NCI-H2081 (cell line): ENCODE measurements around the gene ANKRD63.
A peak's percentile ranks its signal among the peaks of the same experiment; 100 is the strongest.

Experiments
- DNase-seq, 2 experiments: peaks; one replicate each; lab custom pipeline; 2025; lab: John Stamatoyannopoulos, UW

Gene ANKRD63

DNA sequence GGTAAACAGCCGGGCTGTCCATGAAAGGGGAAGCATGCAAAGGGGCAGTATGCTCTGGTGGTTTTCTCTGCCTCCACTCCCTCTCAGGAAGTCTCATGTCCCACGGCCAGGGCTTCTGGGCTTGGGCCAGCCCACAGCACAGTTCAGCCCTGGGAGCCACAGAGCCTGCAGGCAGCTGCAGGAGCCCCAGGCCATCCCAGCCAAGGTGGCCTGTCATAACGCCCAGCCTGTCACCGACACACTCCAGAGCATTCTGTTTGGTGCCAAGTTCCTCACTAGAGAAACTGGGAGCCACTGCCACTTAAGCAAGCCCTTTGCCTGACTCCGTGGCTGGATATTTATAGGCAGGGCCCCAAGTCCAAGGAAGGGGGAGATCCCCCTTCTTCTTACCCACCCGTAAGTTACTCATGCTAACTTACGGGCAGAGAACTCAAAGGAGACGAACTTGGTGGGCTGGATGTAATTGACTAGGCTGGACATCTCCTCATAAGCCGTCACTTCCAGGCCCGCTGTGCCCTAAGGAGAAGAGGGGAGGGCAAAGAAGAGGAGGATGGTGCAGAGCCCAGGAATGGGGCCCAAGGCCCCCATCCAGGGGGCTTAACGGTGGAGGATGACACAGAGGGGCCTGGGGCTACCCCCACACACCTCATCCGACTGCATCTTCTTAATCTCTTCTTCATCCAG lies 13.2 kb upstream of the ANKRD63 start:
- DNase-seq = no peak

DNA sequence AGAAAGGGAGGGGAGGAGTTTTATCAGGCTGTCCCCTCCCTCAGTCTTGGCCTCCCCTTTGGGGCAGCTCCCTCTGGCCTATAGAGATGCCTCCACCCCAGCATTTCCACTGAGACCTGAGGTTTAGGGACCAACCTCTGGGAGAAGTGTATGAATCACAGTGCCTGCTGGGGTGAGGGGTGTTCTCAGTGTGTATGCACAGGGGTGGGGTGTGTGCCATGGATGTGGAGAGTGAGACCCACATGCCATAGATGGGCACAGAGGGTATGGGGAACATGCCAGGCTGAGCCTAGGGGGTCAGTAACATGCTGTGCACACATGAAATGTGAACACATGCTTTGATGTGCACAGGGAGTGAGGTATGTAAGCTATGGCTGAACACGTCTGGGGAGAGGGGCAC lies 12.4 kb upstream of the ANKRD63 start:
- no peak for DNase-seq

DNA sequence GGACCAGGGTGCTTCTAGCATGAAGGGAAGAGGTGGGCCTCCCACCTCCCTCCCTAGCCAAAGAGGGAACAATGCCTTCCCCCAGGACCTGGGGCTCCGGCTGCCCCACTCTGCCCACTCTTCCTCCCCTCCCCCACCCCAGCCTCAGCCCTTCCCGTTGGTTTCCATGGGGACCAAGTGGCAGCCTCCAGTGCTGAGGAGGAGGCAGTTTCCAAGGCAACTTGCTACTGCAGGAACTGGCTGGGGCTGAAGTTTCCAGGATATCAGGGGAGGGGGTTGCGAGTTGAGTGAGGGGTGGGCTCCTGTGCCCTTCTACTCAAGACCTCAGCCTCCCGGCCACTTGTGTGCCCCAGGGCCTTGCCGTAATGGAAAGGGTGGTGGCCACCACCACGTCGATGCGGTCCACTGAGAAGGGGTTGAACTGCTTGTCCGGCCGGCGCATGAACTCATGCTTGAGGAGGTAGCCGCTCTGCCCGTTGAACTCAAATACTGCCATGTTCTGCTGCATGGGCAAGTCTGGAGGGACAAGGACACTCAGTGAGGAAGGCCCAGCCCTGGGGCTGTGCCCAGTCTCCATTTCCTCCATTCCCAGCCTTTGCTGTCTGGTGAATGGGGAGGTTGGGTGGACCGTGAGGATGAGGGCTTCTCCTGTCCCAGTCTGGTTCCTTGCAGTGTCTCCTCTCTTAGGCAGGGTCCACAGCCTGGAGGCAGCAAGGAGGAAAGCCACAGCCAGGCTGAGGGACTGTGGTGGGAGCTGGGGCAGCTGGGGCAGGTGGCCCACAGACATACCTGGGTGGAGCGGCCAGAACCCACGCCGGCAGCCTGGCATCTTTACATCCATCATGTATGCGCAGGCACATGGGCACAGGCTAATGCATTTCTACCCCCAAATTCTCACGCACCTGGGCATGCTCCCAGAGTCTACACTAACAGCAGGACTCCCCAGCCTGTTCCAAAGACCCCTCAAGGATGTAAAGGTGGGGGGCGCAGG lies 11.3 kb upstream of the ANKRD63 start:
- no peak for DNase-seq

DNA sequence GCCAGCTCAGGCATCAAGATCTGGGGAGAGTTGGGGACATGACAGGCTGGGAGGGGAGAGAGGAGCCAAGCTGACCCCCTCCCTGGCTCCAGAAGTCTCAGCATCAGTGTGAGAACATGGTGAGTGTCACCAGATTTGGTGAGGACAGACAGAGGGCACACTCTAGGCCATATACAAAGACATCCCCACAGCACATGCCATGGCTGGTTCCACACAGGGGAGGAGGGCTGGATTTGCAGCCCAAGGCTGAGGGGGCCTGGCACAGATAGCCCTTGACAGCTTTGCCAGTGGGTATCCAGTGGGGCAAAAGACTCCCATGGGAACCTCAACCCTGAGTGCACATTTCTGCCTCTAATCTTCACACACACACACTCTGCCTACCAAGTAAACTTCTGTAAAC lies 10.1 kb upstream of the ANKRD63 start:
- DNase-seq = no peak

DNA sequence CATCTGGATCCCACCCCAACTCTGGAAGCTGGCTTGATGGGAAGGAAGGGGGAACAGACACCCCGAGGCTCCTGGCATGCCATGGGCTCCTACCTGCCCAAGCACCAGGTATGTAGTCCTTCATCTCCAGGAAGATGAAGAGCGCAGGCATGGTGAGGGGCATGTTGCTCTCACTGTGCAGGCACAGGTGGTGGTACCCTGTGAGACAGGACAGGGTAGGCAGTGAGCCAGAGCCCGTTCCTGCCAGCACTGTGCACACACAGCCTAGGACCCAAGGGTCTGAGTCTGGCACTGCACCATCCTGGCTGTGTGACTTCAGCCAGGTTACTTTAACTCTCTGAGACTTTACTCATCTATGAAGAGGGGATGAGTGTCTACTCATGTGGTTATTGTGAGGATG lies 9.4 kb upstream of the ANKRD63 start:
- no peak for DNase-seq

DNA sequence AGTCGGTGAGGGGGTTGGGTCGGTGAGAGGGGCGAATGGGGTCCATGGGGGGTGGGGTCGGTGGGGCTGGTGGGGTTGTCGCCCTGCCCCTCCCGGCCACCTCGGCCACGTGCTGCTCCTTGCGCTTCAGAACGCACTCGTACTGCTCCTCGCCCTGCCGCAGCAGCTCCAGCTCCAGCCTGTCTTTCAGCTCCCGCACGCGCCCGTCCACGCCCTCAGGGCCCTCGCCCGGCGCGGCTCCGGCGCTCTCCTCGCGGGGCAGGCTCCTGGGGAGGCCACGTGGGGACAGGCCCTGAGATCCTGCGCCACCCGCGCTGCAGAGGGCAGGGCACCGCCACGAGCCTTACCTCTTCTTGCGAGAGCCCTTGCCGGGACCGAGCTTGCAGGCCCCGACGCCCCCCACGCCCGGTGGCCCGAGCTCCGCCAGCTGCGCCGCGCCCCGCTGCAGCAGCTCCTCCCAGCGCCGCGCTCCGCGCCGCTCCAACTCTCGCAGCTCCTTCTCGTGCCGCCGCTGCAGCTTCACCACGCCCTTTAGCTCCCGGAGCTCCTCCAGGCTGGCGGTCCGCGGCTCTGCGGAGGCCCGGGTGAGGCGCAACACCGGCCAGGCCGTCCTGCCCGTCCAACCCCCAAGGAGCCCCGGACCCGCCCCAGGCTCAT lies 8.2 kb upstream of the ANKRD63 start:
- DNase-seq = no peak

DNA sequence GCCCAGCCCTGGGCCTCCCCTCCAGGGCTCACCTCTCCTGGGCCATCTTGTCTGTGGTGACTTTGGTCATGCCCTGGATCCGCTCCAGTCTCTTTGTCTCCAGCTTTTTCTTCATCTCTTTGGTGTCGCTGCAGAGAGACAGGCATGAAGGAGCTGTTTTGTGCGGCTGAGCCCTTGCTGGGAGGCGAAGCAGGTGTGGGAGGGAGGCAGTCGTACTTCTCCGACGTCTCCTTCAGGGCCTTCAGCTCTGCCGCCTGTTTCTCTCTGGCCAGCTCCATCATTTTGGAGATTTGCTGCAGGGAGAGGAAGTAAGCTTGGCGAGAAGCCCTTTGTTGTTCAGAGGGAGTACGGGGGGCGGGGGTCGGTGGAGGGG lies 7.7 kb upstream of the ANKRD63 start:
- DNase-seq = no peak

DNA sequence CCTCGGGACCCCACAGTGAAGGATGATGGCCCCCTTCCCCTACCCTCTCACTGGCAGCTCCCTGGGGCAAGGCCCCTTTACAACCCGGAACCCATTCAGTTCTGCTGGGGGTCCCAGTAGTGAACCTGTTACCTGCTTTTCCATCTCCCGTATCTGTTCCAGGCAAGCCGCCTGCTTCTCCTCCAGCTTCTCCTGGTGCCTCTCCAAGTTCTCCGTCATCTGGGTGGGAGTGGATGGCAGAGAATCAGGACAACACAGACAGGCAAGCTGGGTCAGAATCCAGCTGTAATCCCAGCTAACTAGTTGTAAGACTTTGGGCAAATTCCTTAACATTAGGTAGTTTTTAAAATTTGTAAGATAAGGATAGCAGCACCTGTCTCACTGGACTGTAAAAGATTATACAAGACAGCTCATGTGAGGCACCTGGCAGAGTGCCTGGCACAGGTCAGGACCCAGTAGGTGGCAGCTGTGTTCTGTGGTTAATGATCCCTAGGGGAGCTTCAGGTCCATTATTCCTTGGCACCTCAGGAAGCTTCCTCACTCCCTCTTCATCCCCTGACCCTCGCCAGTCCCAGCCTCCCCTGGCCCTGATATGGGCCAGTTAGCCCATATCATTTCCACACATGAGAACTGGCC lies 6.4 kb upstream of the ANKRD63 start:
- DNase-seq = peak in 1 of 2 experiments; percentile 50

DNA sequence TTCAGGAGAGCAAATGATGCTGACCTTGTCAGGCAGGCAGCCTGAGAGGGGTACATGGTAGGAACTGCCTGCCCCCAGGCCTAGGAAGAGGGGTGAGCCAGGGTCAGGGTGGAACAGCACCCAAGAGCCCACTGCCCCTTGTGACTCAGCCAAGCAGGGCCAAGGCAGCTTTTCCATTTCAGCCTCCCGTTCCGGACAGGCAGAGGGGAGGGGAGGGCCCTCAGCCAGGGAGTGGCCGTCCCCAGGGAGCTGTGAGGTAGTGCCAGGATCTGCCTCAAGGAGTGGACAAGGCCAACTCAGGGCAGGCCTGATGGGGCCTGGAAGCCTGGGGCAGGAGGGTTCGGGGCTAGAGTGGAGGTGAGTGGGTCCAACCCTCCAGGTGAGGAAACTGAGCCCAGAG lies 5.1 kb upstream of the ANKRD63 start:
- DNase-seq = no peak

DNA sequence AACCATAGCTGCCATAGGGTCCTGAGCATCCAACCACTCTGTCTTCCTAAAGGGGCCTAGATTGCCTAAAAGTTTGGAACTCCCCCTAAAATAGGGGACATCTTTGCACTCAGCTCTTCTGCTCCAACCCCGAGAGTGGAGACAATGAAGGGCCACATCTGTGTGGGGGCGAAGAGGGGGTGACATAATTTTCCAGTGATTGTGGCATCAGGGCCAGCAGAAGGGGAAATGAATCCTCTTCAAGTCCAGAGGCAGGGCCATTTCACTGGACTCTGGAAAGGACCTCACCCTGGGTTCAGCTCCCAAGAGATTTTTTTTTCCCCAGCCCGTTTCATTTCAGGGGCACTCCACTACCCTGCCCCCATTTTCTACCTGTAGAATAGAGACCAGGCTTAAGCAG lies 4.6 kb upstream of the ANKRD63 start:
- no peak for DNase-seq

DNA sequence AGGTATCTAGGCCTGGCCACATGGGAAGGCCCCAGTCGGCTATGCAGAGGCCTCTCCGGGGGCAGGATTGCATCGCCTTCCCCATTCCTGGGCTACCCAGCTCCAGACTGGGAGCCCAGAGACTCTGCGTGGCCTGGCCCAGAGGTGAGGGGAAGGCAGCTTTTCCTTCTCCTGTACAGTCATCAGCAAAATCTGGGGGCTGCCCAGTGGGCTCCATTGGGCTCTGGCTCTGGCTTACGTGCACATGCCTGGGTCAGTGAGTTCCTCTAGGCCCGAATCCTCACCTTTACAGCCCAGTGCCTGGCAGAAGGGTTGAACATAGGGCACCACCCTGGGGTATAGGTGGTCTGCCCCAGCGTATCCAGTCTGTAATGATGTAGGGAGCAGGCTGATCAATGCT lies 3.9 kb upstream of the ANKRD63 start:
- no peak for DNase-seq

DNA sequence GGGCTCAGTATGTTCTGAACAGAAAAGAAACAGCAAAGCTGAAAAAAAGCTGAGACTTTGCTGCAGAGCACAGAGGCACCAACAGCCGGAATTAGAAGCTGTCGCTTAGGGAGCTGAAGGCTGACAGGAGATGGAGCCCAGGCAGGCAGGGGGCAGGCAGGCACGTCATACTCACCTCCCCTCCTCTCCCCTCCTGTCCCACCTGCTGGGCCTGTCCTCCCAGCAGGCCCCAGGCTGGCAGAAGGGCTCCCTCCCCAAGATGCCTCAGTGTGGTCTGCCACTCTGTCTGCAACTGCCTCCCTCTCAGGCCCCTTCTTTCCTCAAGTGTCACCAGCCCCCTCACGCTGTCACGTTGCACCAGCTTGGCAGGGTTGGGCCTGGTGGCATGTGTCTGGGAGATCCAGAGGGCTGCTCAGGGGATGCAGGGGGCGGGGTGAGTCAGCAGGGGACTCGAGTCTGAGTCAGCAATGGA lies 3.2 kb upstream of the ANKRD63 start:
- no peak for DNase-seq

DNA sequence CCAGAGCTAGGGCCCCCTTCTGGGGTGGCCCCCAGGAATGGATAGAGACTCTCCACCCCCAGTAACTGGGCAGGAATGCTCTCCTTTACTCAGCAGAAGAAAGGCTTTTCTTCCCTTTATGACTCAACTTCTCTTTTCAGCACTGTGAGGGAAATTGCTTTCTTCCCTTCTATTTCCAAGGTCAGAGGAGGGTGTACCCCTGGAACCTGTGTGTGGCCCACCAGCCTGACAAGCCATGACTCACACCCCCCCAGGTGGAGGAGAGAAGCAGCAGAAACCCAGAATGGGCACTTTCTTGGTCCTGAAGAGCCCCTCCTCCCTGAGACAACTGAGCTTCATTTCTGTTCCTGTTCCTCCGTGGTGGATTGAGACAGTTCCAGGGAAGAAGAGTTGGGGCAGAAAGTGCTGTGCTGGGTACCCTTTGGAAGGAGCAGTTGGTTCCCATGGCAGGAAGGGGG lies 2.7 kb upstream of the ANKRD63 start:
- DNase-seq = no peak

DNA sequence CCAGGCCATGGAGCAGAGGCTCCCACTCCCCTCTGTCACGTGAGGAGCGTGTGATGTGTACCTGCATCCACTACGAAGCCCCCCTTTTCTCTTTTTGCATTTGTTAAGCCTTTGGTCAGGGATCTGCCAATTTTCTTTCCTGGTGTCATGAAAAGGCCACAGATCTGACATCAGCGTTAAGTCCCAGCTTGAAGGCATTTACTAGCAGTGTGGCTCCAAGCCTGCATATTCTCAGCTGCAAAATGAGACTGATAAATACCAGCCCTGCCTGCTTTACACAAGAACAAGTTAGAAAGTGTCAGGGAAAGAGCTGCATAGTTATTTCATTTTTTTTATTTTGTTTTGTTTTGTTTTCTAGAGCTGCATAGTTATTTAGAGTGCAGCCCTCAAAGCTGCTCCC lies 2.3 kb upstream of the ANKRD63 start:
- no peak for DNase-seq

DNA sequence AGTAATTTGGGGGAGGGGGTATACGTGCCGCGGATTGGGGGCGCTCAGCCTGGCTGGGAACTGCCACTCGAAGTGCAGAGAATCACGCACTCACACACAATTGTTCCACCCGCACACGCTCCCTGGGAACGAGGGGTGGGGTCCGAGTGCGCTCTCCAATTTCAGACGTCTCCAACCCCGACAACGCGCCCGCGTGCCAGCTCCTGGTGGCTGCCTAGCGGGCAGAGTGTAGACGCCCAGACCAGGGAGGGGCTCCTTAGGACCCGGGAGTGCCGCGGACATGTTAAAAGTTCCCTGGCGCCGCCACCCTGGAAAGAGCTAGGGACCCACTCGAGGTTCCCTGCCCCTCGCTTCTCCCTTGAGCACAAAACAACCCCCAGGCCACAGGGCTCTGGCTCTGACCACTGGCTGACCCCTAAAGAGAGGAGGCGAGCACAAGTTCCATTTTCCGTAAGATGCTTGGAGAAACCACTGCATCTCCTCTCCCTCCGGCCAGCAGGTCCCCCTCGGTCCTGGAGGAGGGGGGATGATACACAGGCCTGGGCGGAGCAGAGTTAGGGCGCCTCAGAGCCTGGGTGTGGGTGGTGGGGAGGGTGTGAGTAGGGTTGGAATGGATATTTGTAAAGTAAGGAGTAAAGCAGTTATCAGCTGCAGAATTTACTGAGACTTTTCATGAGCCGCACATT lies 894 bp upstream of the ANKRD63 start:
- no peak for DNase-seq

DNA sequence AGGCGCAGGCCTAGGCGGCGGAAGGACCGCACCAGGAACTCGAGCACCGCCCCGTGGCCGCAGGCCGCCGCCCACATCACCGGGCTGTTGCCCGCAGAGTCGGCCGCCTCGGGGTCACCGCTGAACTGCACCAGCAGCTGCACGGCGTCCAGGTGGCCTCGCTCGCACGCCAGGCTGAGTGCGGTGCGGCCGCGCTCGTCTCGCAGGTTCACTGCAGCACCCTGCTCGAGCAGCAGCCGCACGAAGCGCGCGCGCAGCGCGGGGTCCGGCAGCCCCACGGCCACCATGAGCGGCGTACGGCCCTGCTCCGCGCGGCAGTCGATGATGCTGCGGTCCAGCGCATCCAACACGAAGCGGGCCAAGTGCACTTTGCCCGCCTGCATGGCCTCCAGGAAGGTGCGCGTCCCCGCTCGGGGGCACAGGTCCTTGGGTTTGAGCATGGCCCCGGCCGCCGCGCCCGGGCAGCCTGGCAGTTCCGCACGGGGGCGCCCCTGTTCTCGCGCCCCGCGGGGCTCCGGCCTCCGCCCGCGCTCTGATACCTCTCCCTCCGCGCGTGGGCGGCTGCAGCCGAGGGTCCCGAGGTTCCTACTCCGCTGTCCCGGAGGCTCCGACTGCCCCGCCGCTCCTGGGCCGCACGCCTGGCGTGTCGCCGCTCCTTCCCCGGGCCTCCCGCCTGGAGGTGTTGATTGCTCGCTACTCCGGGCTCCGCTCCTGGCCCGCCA lies 556 bp downstream of the ANKRD63 start:
- DNase-seq = peak; percentile 15 to 49

DNA sequence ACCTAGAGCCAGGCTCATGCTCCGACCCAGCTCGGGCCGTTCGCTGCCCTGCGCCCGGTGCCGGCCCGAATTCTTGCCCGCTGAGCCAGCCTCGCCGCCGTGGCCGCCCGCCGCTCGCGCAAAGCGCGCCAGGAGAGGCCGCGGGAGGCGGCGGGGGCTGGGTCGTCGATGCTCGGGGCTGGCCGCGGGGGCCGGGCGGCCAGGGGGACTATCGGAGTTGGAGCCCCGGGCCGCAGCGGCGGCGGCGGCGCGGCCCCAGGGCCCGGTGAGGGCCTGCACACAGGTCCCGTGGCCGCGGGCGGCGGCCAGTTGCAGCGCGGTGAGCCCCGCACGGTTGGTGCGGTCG lies 1.1 kb downstream of the ANKRD63 start:
- no peak for DNase-seq

DNA sequence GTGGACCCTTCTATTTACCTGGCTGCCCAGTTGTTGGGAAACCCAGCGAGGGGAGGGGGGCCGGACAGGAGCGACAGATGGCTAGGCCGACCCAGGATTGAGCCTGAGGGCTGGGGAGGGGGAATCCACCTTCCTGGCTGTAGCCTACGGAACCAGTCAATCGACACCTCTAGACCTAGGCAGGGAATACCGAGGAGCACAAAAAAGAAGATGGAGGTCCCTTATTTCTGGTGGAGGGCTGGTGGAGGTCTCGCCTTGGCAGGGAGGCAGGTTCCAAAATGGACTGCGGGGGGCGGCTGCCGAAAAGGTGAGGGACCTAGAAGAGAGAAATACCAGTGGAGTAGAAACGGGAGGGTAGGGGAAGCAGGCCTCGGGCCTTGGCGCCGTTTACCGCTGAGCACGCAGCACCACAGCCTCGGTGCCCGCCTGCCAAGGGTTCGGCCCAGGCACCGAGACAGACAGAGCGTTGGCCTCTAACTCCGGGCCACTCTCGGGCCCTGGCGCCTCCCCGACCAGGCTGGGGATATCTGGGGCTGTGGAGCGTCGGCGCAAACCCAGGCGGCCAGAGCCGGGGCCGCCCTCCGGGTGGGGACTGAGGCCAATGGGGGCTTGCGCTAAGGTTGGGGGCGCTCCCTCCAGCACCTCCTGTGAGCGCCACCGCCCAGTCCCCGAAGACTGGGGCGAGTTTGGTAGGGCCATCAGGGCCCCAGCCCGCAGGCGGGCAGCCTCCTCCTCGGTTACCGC lies 1.6 kb downstream of the ANKRD63 start:
- DNase-seq = no peak

DNA sequence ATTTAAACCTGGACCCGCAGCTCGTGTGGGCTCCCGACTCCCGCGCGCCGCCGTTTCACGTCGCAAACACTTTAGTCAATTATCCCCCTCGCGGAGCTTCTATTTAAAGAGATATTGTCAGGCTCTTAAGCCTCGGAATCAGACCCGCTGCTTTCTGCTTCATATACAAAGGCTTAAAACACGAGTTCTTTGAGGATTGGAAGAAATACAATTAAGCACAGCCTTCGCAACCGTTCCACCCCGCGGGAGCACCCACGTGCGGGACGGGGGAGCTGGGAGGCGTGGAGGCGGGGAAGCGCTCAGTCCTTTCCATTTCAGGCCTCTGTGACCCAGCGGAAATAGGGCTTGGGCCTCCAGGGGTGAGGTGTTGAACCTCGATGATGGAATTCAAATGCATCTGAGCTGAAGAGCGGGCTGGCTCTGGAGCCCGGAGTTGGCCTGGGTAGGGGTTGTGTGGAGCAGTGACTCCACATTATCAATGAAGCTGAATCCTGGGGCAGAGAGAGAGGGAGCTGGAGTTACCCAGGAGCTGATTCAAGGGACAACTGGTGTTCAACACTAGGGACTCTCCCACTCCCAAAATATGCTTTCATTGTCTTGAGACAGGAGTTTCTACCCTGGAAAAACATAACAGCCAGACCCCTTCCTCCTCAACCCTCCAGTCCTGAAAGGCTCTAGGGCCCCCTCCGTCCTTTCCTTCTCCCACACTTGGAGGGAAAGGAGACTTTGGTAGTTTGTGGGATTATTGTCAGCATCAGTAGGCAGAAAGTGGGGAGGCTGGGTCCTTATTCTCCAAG lies 2.4 kb downstream of the ANKRD63 start:
- DNase-seq = no peak
